Non-pigmented ciliary epithelial cell (primary cell): Measurements from ENCODE around the gene MERTK.
"Not testable (repeated sequence)": the region's sequence is repeated elsewhere in the genome, so short reads cannot be mapped to it uniquely, and the experiment has no call there.

Experiments
- DNase-seq: peaks from one replicate; pipeline ENCODE4 v3.0.0-alpha.2; 2010; ENCODE audit warnings: low read depth

The MERTK gene

DNA sequence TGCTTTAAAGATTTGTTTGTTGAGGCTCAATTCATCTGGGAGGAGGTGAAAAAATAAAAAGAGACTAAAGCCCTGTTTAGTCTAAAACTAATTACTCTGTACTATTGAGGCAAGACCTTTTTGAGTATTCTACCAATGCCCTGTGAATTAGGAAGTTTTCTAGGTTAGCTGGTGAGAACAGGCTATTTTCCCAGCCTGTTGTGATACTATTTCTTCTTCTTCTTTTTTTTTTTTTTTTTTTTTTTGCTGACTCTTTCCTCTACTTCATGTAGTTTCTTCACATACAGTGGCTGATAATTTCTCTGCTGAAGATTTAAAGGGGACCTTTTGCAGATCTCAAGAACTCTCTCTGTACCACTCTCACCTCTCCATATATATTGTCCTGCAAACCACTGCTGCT lies 147.8 kb downstream of the MERTK start:
- no peak for DNase-seq

DNA sequence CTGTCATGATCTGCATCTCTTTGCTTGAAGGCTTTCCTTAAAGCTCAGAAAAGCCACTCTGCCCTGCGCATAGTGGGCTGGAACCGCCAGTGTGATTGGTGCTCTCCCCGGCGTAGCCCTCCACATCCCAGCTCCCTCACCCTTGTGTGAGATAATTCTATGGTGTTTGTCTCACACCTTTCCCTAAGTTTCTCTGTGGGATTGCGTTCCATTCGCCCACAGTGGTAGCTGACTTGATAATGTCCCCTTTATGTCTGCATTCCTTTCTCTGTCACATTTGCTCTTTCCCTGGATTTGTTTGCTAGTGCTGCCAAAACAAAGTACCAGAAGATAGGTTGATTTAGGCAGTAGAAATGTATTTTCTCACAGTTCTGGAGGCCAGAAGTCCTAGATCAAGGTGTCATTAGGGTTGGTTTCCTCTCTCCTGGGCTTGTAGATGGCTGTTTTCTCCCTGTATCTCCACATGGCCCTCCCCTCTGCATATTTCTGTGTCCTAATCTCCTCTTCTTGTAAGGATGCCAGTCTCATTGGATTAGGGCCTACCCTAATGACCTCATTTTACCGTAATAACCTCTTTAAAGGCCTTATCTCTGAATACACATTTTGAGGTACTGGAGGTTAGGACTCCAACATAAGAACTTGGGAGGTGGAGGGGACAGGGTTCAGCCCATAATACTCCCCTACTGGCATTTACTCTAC lies 149.3 kb downstream of the MERTK start:
- no peak for DNase-seq

GRCh38 chr2:112048236-112048592 lies 149.8 kb downstream of the MERTK start:
- no peak for DNase-seq

- no peak for DNase-seq
Observed at GRCh38 chr2:112048887-112049286, 150.5 kb downstream of the MERTK start.

DNA sequence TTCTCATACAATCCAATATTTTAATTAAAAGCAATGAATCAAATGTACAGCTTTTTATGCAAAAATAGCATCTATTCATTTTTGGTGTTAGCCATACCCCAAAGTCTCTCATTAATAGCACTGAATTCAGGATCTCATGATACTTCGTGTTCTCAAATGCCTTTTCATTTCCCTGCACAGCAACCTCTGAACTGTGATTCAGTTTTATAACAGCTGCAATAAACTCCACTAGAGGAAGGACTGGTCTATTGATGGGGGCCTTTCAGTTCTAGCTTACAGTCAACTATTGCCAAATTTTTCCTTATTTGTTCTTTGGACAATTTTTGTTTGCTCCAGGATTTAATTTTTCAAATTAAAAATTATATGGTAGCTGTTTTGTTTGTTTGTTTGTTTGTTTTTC lies 151.9 kb downstream of the MERTK start:
- DNase-seq, result no peak

- DNase-seq, result peak; percentile 72
Observed at GRCh38 chr2:112053917-112054846, 155.8 kb downstream of the MERTK start.

DNA sequence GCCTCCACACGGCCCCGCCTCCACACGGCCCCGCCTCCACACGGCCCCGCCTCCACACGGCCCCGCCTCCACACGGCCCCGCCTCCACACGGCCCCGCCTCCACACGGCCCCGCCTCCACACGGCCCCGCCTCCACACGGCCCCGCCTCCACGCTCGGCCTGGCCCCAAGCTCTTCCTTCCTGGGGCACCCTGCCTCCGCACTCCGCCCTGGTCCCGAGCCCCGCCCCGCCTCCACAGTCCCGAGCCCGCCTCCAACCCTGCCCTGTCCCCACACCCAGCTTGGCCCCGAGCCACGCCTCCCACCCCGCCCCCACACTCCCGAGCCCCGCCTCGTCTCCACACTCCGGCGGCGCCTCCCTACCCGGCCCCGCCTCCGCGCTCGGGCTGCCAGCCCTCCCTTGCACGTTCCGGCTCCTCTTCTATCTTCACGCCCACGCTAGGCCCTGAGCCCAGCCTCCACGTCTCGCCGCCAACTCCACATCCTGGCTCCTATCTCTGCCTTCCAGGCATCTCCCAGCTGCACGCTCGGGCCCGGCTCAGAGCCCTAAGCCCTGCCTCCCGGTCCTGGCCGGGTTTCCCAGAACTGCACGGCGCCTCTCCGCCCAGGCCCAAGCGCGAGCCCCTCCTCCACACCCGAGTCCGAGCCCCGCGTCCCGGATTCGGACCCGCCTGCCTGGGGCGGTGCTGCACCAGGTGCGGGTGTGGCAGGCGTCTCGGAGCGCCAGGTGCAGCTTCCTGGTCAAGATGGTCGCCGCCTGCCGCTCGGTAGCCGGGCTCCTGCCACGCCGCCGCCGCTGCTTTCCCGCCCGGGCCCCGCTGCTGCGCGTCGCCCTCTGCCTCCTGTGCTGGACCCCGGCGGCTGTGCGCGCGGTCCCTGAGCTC lies 156.7 kb downstream of the MERTK start, which contains the start of gene TMEM87B:
Gene TMEM87B, plus strand, starts transcription at position 423 of the 883 bp plus-strand sequence. Its CDS starts 323 bp downstream, at position 746.
- DNase-seq, result peak; percentile 92

DNA sequence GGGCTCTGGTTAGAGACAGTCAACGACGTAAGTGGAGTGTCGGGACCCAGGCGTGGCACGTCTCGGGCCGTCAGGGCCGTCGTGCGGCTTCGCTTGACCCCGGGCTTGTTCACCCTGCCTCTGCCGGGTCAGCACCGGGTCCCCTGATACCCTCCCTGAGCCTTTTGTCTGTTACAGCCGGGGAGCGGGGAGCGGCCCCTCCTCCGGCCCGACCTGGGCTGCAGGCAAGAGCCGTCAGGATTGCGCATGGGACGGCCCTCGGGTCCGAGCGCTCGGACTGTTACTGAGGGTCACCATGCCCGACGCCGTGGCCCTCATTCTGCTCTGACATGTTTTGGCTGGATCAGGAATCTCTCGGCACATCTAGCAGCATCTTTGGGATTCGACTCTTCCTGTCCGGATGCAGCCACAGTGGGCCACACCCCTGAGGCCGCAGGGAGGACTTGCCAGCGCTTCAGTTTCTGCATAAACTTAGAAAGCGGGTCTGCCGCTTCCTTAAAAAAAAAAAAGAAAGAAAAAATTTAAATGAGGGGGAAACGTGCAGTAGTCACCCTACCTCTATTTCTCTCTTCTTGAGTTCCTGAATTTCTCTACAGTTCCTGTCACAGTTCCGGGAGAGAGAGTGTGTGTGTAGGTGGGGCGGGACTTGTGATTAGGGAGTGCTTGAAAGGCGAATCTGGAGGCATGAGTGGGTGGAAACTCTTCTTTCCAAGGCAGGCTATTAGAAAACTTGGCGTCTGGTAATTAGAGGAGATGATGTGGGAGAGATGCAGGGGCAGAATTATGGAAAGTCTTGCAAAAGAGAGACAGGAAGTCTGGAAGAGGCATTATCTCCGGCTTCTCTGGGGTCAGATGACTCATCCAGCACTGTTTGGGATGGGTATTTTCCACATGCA lies 157.6 kb downstream of the MERTK start:
- peak; percentile 79 for DNase-seq

DNA sequence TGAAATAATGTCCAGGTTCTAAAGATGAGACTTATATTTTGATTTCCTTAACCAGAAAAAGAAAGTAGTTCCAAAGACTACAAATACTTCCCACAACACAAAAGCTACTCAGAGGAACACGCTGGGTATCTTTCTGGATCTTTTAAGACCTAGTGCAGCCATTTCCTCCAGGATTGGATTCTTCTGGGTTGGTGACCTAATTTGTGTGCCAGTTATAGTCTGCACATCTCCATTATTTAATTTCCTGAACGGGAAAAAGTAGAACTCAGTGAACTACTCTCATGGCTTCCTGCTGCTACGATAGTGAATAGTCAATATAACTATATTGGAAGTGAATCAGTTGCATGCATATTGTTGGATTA lies 158.2 kb downstream of the MERTK start:
- DNase-seq, result no peak

DNA sequence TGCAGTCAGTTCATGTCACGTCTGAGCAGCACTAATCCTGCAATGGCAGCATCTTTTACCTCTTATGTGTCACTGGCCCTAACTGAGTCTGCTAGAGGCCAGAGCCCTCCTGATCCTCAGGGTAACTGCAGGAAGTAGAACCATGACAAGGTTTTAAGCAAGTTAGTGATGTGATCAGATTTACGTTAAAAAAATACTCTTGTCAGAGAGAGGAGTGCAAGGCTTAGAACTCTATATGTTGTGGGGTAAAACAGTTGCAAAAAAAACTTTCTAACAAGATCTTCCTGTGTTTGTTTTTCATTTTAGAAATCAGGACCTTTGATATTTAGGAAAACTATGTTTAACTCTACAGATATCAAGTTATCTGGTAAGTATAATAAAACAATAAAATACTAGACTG lies 161.3 kb downstream of the MERTK start:
- DNase-seq, result no peak

DNA sequence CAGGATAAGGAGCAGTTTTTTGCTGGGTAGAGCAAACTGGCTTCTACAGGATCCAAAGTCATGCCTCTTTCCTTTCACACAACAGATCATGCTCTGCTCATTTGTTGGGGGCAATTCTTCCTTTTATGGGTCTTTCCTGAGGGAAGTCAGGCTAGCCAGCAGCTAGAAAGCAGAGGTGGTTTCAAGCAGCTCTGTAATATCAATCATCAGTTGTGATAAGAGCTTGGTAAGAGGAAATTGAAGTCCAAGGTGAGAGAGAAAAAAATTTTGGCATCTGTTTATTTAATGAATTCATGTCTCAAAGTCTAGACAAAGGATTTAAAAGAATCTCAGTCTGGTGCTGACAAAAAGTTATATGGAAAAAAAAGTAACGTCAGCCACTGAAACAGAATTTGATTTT lies 162.9 kb downstream of the MERTK start:
- DNase-seq, result no peak

DNA sequence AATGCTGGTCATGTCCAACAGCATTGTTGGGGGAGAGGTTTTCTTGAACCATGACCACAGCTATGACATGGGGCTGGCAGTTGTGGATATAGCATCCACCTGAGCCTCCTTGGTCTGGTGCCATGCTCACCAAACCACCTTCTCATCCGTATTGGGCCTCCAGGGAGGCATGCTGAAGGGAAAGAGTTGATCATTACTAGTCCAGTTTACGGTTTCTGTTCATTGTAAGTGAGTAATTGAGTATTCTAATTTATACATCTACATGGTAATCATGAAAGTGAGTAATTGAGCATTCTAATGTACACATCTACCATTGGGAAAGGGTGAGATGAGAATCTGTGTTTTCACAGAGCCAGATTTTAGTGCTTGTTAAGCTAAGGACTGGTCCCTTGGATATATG lies 163.4 kb downstream of the MERTK start:
- no peak for DNase-seq

GRCh38 chr2:112062894-112063293 lies 164.5 kb downstream of the MERTK start:
- no peak for DNase-seq

- DNase-seq, result no peak
Observed at GRCh38 chr2:112065486-112065885, 167.1 kb downstream of the MERTK start.

DNA sequence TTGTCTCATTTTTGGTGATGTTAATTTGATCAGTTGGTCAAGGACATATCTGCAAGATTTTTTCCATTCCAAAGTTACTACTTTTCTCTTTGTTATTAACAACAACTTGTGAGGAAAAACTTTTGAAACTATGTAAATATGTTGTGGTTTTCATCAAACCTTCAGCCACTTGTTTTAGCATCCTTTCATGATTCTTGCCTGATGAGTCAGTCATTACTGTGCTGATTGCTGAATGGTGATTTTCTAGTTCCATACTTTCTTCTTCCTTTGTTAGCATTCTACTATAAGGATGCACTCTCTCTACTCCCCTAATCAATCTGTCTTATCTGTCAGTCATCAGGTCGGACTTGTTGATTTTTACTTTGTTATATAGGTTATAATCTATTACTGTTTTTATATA lies 167.6 kb downstream of the MERTK start:
- peak; percentile 57 for DNase-seq

GRCh38 chr2:112069794-112070193 lies 171.4 kb downstream of the MERTK start:
- not testable (repeated sequence) for DNase-seq

DNA sequence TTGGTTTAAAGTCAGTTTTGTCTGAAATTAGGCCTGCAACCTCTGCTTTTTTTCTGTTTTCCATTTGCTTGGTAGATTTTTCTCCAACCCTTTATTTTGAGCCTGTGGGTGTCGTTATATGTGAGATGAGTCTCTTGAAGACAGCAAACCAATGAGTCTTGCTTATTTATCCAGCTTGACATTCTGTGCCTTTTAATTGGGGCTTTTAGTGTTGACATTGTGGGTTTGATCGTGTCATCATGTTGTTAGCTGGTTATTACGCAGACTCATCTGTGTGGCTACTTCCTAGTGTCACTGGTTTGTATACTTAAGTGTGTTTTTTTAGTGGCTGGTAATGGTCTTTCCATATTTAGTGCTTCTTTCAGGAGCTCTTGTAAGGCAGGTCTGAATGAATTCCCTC lies 175.5 kb downstream of the MERTK start:
- no peak for DNase-seq

- no peak for DNase-seq
Observed at GRCh38 chr2:112074506-112074905, 176.1 kb downstream of the MERTK start.

GRCh38 chr2:112075490-112076260 lies 177.3 kb downstream of the MERTK start:
- no peak for DNase-seq

- DNase-seq, result no peak
Observed at GRCh38 chr2:112077814-112078213, 179.4 kb downstream of the MERTK start.
